ENCODE results near the gene TEX26. TPM values are rescaled to one million over a fixed set of nuclear protein-coding genes. Genes with fewer than 3 reads are reported as not detected.

The TEX26 gene
- total and polyA plus RNA-seq, 10 of the 15 experiments (the other 5 are each of a cell fraction or from before 2014, with no cell fraction given): not detected

GRCh38 chr13:30976025-30976424, 43.6 kb downstream of the TEX26 start:
- POLR2A ChIA-PET: no interaction called here
- no peaks in the 10 kb centered on the region; a peak in 1 of 4 replicates for H3K27me3 ChIP-seq (replicated peaks in 1 of 2; ENCODE audit: control insufficient read depth in 2 of 2, insufficient read depth in 2 of 2, low read length in 1 of 2)
- H3K79me2 ChIP-seq (ENCODE audit: control insufficient read depth, insufficient read depth, low read length): no peaks in the 10 kb centered on the region
- 54% methylated on average over 4 of the region's 4 CpGs for WGBS (ENCODE audit: insufficient coverage, insufficient replicate concordance, low lambda C conversion rate, missing lambda C conversion rate)
- BruUV-seq (replicated peaks): no TSS peak
- no peak for TF ChIP-seq ZNF592 (IDR thresholded peaks at IDR 0.05)
- no peak for TF ChIP-seq EP300 (IDR thresholded peaks at IDR 0.05; ENCODE audit: borderline replicate concordance in 1 of 2, control insufficient read depth in 1 of 2, low read depth in 2 of 2, low read length in 2 of 2)
- TF ChIP-seq TCF12 (IDR thresholded peaks at IDR 0.05; ENCODE audit: low read depth, low read length): no peak
- TF ChIP-seq POLR2AphosphoS2 (IDR thresholded peaks at IDR 0.05; ENCODE audit: low read depth, low read length): no peak
- no peak for TF ChIP-seq REST (IDR thresholded peaks at IDR 0.05; ENCODE audit: low read depth, low read length)
- TF ChIP-seq TCF7 (IDR thresholded peaks at IDR 0.05; ENCODE audit: borderline replicate concordance): no peak
- TF ChIP-seq ATF7 (IDR thresholded peaks at IDR 0.05; ENCODE audit: low read depth): no peak
- TF ChIP-seq NR2F1 (conservative IDR thresholded peaks at IDR 0.05): no peak
- no peak for TF ChIP-seq CTCF (IDR thresholded peaks at IDR 0.05 in 2 of 3, conservative IDR thresholded peaks at IDR 0.05 in 1 of 3; ENCODE audit: control insufficient read depth in 2 of 3, extremely low read depth in 1 of 3, insufficient read depth in 1 of 3, low read depth in 3 of 3, low read length in 3 of 3)
- TF ChIP-seq CBX5 (IDR thresholded peaks at IDR 0.05; ENCODE audit: low read depth): no peak
- no peak for TF ChIP-seq EZH2 (IDR thresholded peaks at IDR 0.05; ENCODE audit: borderline replicate concordance, control insufficient read depth, low read depth, low read length)
- TF ChIP-seq NBN (IDR thresholded peaks at IDR 0.05): no peak
- no peak for TF ChIP-seq MYC (IDR thresholded peaks at IDR 0.05; ENCODE audit: insufficient read depth, insufficient read length, insufficient replicate concordance, low read length, severe bottlenecking)
- no peak for TF ChIP-seq CHD2 (IDR thresholded peaks at IDR 0.05; ENCODE audit: borderline replicate concordance, low read depth, low read length)
- RAD21 ChIA-PET (ENCODE audit: unreplicated experiment): no interaction called here
- DNase-seq (ENCODE audit: low read depth, low spot score): no peak
- FAIRE-seq: no peak
- SMC1A ChIA-PET (ENCODE audit: uncharacterized antibody, unreplicated experiment): interaction anchor here (1.4 kb wide), 1 partner anchor 68 kb away, joined by 3 read pairs; no protein-coding TSS in a partner anchor
- H3K27ac ChIP-seq (ENCODE audit: control insufficient read depth, insufficient read depth): no peak overlapping the region
- H3K36me3 ChIP-seq (ENCODE audit: control insufficient read depth in 2 of 2, insufficient read depth in 2 of 2, low read length in 1 of 2): no peaks in the 10 kb centered on the region
- CTCF ChIA-PET: interaction anchor here (1.2 kb wide), 1 partner anchor 68 kb away, joined by 5 read pairs; no protein-coding TSS in a partner anchor
- intact Hi-C loops (cut with micrococcal nuclease; ENCODE audit: unreplicated experiment) (no loop called here), in situ Hi-C loops (cut with MboI) (no loop called here)
- H2AFZ ChIP-seq (ENCODE audit: control insufficient read depth, low read depth, low read length): no peak overlapping the region
- no peak overlapping the region for H3K9ac ChIP-seq (ENCODE audit: control insufficient read depth, insufficient read depth, low read length)
- no peak overlapping the region for H3K4me3 ChIP-seq
- no peak overlapping the region for H3K4me2 ChIP-seq (ENCODE audit: control insufficient read depth, insufficient read depth)
- H3K4me1 ChIP-seq (ENCODE audit: control insufficient read depth, insufficient read depth, low read length): no peaks in the 10 kb centered on the region
- no peaks in the 10 kb centered on the region for H4K20me1 ChIP-seq (ENCODE audit: control insufficient read depth, insufficient read depth)
- no peaks in the 10 kb centered on the region for H3K9me3 ChIP-seq (replicated peaks; ENCODE audit: control insufficient read depth, insufficient read depth, low read length)
- ATAC-seq: no peak

Data from GM12878 (cell line).